Natural killer cell (primary cell): Measurements from ENCODE around the gene CCDC88B. TPM values are rescaled to one million over a fixed set of nuclear protein-coding genes. Genes with fewer than 3 reads are reported as not detected.

Experiments
- ATAC-seq, 3 donors: fragments of 150-1000 bp in 2 of 3; fragments of 200-7000 bp in 1 of 3; cut with Tn5 transposase; 1 replicate in 1 of 3; 2 replicates in 2 of 3; pipeline ENCODE4 v1.10.0; 2021; ENCODE audit warnings: mild to moderate bottlenecking in 2 of 3, moderate library complexity in 2 of 3
- DNase-seq, 2 donors: peaks; one replicate each; pipeline versions ENCODE4 v3.0.0 to v3.0.0-alpha.2; 2013 to 2021; ENCODE audit warnings: mixed read lengths in 1 of 2
- H3K27ac ChIP-seq: one replicate; pipeline ENCODE4 v1.5.1; 2013; ENCODE audit warnings: mild to moderate bottlenecking, low read length
- H3K27me3 ChIP-seq: one replicate; pipeline ENCODE4 v1.6.1; 2013; ENCODE audit warnings: low read length; ENCODE audit not compliant: control insufficient read depth, insufficient read depth
- H3K36me3 ChIP-seq: one replicate; pipeline ENCODE4 v1.6.1; 2013; ENCODE audit warnings: low read length; ENCODE audit not compliant: control insufficient read depth, insufficient read depth
- H3K4me1 ChIP-seq: one replicate; pipeline ENCODE4 v1.6.1; 2013; ENCODE audit warnings: low read length; ENCODE audit not compliant: control insufficient read depth, insufficient read depth
- H3K4me3 ChIP-seq: one replicate; pipeline ENCODE4 v1.5.1; 2013; ENCODE audit warnings: low read length
- H3K9me3 ChIP-seq: one replicate; pipeline ENCODE4 v1.6.1; 2013; ENCODE audit warnings: low read length; ENCODE audit not compliant: control insufficient read depth, insufficient read depth
- H3K27ac Mint-ChIP-seq, 2 donors: one replicate each; pipeline ENCODE4 v1.8.0; 2022; ENCODE audit warnings: mild to moderate bottlenecking in 2 of 2, mixed read lengths in 2 of 2, moderate library complexity in 1 of 2
- H3K27me3 Mint-ChIP-seq, 2 donors: one replicate each; pipeline ENCODE4 v1.8.0; 2022; ENCODE audit warnings: low read depth in 2 of 2, mixed read lengths in 2 of 2
- H3K36me3 Mint-ChIP-seq: one replicate; pipeline ENCODE4 v1.8.0; 2022; ENCODE audit warnings: mixed read lengths
- H3K4me1 Mint-ChIP-seq, 2 donors: one replicate each; pipeline ENCODE4 v1.8.0; 2022; ENCODE audit warnings: mixed read lengths in 2 of 2
- H3K4me3 Mint-ChIP-seq: one replicate; pipeline ENCODE4 v1.8.0; 2022; ENCODE audit warnings: mild to moderate bottlenecking, moderate library complexity, mixed read lengths
- H3K9me3 Mint-ChIP-seq, 2 donors: one replicate each; pipeline ENCODE4 v1.8.0; 2022; ENCODE audit warnings: mixed read lengths in 2 of 2
- WGBS: methylation state at CpG from one replicate; pipeline ENCODE4 v1.1.7; 2013; ENCODE audit warnings: missing lambda C conversion rate; ENCODE audit not compliant: insufficient coverage; 5-methylcytosine and 5-hydroxymethylcytosine counted together
- intact Hi-C: fragments of 100-400 bp; cut with micrococcal nuclease; formaldehyde crosslinking; loops from one replicate; pipeline ENCODE4 v1.14.2; 2022
- total RNA-seq, 4 donors: library from RNA; stranded (reverse); fragments of 120-200 nt in 1 of 4; gene quantifications; one replicate each; pipeline versions ENCODE4 v1.2.3 to v1.2.4, GENCODE V29; 2013 to 2022
- TF ChIP-seq, protein P1 (sequence below): fragments of 200-600 bp; IDR thresholded peaks from one replicate; pipeline ENCODE4 v1.8.0; 2022; ENCODE audit warnings: antibody characterized with exemption

The CCDC88B gene
- total RNA-seq, 3 donors from 2014 or later (not counting 1 experiment from before 2014, with no cell fraction given): 262 to 276 (median 272) TPM

DNA sequence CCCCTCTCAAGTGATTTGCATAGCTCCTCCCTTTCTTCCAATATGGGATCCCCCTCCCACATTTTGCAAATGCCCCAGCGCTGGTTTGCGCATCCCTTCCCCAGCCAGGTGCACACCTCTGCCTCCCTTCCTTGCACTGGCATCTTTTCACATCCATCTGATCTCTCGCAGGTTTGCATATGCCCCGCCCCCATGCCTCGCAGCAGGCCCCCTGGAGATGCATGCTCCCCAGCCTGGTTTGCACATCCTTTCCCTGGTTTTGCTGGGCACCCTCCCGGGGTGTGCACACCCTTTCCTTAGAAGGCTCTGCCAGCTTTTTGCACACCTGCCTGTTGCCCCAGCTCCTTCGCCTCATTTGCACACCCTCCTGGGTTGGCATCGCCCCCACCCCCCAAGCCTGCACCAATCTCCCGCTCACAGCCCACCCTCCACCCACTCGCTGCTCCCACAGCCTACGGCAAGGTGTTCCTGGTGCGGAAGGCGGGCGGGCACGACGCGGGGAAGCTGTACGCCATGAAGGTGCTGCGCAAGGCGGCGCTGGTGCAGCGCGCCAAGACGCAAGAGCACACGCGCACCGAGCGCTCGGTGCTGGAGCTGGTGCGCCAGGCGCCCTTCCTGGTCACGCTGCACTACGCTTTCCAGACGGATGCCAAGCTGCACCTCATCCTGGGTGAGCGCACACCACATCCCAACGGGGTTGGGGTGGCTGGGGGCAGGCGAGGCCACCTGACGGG is 19.9 kb downstream of the CCDC88B start:
- H3K36me3 ChIP-seq: peaks cover 28% of the 10 kb centered on the region
- 20% methylated on average over 38 of the region's 38 CpGs for WGBS

DNA sequence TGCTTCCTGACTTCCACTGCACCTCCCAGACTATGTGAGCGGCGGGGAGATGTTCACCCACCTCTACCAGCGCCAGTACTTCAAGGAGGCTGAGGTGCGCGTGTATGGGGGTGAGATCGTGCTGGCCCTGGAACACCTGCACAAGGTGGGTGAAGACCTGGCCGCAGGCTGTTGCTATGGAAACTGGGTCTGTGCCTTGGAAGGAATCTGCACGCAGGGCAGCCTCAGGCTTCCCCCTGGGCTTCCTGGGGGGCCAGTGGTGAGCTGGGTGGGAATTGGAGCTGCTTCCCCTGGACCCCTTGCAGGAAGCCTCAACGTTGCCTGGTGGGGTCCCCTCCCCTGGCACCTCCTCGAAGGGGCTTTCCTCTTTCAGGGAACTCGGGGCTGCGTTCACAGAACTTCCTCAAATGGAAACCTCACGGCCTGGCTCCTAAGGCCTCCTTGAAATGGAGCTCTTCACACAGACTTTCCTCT is 20.5 kb downstream of the CCDC88B start:
- H3K9me3 ChIP-seq: no peaks in the 10 kb centered on the region
- Mint-ChIP-seq H3K4me3 (peak overlapping the region; percentile 93), H3K36me3 (no peaks in the 10 kb centered on the region), H3K27me3 (no peaks in the 10 kb centered on the region), H3K27ac (peak overlapping the region in 1 of 2 donors; percentile 86), H3K9me3 (no peaks in the 10 kb centered on the region), H3K4me1 (peaks cover 9 to 30% of the 10 kb centered on the region in 2 donors)
- ATAC-seq (no peak), DNase-seq (no peak)
- intact Hi-C loops: no loop called here
- peaks cover 30% of the 10 kb centered on the region for H3K36me3 ChIP-seq
- no peak overlapping the region for H3K27ac ChIP-seq
- 52% methylated on average over 13 of the region's 13 CpGs for WGBS
- H3K4me3 ChIP-seq: peak overlapping the region; percentile 89
- H3K4me1 ChIP-seq: peaks cover 43% of the 10 kb centered on the region
- no peaks in the 10 kb centered on the region for H3K27me3 ChIP-seq
- TF ChIP-seq, protein P1, sequence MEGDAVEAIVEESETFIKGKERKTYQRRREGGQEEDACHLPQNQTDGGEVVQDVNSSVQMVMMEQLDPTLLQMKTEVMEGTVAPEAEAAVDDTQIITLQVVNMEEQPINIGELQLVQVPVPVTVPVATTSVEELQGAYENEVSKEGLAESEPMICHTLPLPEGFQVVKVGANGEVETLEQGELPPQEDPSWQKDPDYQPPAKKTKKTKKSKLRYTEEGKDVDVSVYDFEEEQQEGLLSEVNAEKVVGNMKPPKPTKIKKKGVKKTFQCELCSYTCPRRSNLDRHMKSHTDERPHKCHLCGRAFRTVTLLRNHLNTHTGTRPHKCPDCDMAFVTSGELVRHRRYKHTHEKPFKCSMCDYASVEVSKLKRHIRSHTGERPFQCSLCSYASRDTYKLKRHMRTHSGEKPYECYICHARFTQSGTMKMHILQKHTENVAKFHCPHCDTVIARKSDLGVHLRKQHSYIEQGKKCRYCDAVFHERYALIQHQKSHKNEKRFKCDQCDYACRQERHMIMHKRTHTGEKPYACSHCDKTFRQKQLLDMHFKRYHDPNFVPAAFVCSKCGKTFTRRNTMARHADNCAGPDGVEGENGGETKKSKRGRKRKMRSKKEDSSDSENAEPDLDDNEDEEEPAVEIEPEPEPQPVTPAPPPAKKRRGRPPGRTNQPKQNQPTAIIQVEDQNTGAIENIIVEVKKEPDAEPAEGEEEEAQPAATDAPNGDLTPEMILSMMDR: no peak

More for the DNA sequence above, 19.9 kb downstream of the CCDC88B start:
- intact Hi-C loops: loop anchor here (2.0 kb wide), 1 partner anchor 55 kb away; the partner anchor contains the start of gene ESRRA
- H3K4me1 ChIP-seq: peaks cover 43% of the 10 kb centered on the region
- ATAC-seq: no peak
- no peaks in the 10 kb centered on the region for H3K9me3 ChIP-seq
- Mint-ChIP-seq H3K27me3 (no peaks in the 10 kb centered on the region), H3K4me3 (peak overlapping the region; percentile 93), H3K36me3 (no peaks in the 10 kb centered on the region), H3K9me3 (no peaks in the 10 kb centered on the region), H3K4me1 (peaks cover 9 to 30% of the 10 kb centered on the region in 2 donors), H3K27ac (peak overlapping the region; percentile 54 to 86)
- TF ChIP-seq, protein P1: no peak
- DNase-seq: peak in 1 of 2 donors; percentile 65
- no peaks in the 10 kb centered on the region for H3K27me3 ChIP-seq
- H3K27ac ChIP-seq: no peak overlapping the region
- H3K4me3 ChIP-seq: peak overlapping the region; percentile 89

DNA sequence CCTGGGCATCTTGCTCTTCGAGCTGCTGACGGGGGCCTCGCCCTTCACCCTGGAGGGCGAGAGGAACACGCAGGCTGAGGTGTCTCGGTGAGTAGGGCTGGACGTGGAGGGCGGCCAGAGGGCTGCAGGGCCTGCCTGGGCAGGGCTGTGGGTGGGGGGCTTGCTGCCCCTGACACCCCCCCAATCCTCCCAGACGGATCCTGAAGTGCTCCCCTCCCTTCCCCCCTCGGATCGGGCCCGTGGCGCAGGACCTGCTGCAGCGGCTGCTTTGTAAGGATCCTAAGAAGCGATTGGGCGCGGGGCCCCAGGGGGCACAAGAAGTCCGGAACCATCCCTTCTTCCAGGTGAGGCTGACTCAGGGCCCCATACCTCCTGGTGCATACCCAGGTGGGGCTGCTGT is 21.7 kb downstream of the CCDC88B start:
- intact Hi-C loops: no loop called here
- no peak overlapping the region for H3K27ac ChIP-seq
- H3K36me3 ChIP-seq: peaks cover 37% of the 10 kb centered on the region
- peaks cover 43% of the 10 kb centered on the region for H3K4me1 ChIP-seq
- Mint-ChIP-seq H3K27me3 (no peaks in the 10 kb centered on the region), H3K9me3 (no peaks in the 10 kb centered on the region), H3K4me1 (peaks cover 9 to 30% of the 10 kb centered on the region in 2 donors), H3K27ac (no peak overlapping the region), H3K4me3 (no peak overlapping the region), H3K36me3 (peaks cover 4% of the 10 kb centered on the region)
- TF ChIP-seq, protein P1: no peak
- ATAC-seq (no peak), DNase-seq (no peak)
- no peak overlapping the region for H3K4me3 ChIP-seq
- WGBS: 98% methylated on average over 17 of the region's 18 CpGs
- no peaks in the 10 kb centered on the region for H3K9me3 ChIP-seq
- H3K27me3 ChIP-seq: no peaks in the 10 kb centered on the region
